GM19438 (cell line): ENCODE results near the gene MARS1.
"Not testable (repeated sequence)": the region's sequence is repeated elsewhere in the genome, so short reads cannot be mapped to it uniquely, and the experiment has no call there.

Source experiments
- ATAC-seq: cut with Tn5 transposase; IDR thresholded peaks from one replicate; pipeline ENCODE4 v1.9.1; 2021; ENCODE audit warnings: low read depth; ENCODE audit not compliant: unreplicated experiment

Gene MARS1

DNA sequence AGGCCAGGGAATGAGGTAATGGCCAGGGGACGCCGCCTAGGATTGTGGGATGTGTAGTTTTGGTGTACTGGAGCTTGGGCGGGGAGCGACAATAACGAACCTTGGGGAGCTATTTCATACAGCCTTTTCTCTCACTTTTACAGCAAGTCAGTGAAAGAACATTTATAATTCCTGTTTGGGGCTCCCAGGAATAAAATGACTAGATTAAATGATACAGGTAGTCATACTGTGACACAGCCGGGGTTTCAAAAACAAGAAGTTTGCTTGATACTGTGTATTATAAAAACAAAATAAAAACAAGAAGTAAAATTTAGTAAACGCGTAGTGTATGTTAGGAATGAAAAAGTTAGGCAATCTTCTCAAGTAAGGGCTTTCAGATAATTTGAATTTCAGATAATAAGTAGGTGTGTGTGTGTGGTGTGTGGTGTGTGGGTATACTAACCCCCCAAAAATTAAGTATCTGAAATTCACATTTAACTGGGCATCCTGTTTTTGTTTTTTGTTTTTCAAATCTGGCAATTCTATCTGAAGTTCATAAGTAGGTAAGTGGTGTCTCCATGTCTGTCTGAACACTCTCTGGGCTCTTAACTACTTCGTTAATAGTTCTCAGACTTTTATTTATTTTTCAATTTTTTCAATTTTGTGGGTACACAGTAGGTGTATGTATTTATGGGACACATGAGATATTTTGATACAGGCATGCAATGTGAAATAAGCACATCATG, 59.6 kb downstream of the MARS1 start:
- no peak for ATAC-seq

DNA sequence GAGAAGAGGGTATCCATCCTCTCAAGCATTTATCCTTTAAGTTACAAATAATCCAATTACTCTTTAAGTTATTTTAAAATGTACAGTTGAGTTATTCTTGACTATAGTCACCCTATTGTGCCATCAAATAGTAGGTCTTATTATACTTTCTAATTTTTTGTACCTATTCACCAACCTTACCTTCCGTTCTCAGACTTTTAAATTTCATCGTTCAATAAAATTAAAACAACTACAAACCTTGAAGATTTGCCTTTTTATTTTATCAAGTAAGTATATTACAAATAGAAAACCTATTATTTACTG, 60.1 kb downstream of the MARS1 start:
- no peak for ATAC-seq

DNA sequence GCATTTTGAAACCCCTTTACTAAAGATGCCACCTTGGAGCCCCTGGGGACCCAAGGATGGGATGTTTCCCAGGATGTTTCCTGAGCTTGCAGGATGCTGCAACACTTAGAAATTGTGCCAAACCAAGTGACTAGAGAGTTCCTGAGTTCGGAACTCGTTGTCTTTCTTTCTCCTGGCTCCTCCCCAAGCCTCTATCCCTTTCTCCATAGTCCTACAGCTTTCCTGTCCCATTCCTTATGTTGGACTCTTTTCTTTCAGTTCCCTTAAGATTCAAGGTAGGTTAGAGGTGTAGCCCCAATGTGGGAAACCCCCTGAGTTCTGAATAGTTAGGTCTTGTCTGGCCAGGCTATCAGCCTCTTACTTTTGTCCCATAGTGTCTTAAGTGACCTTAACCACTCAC, 60.6 kb downstream of the MARS1 start:
- no peak for ATAC-seq

DNA sequence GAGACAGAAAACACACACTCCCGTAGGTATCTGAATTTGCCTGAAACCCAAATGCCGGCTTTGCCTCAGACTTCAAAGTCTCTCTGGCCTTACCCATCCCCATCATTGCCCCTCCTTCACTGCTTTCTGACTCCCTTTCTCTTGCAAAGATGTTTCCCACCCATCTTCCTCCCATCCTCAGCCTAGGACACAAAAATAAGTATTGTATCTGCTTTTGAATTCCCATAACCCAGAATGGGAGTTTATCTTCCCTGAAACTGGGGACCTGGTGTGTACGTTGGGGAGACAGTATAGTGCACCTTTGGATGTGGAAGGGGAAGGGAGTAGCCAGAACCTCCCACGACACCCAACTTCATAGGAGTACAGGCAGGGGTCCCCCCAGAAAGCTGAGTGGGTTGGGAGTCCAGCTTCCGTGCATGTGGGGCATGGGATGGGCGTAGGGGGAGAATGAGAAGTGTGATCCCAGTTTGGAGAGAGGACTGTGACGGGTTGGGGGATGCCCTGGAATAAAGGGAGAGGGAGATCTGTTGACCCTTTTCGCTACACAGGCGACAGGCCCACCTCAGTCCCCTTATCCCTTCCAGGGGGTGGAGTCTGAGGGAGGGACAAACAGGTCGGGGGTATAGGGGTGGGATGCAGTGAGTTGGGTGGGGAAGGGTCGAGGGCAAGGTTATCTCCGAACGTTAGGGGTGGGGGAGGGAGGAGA, 61.5 kb downstream of the MARS1 start:
- ATAC-seq = no peak

DNA sequence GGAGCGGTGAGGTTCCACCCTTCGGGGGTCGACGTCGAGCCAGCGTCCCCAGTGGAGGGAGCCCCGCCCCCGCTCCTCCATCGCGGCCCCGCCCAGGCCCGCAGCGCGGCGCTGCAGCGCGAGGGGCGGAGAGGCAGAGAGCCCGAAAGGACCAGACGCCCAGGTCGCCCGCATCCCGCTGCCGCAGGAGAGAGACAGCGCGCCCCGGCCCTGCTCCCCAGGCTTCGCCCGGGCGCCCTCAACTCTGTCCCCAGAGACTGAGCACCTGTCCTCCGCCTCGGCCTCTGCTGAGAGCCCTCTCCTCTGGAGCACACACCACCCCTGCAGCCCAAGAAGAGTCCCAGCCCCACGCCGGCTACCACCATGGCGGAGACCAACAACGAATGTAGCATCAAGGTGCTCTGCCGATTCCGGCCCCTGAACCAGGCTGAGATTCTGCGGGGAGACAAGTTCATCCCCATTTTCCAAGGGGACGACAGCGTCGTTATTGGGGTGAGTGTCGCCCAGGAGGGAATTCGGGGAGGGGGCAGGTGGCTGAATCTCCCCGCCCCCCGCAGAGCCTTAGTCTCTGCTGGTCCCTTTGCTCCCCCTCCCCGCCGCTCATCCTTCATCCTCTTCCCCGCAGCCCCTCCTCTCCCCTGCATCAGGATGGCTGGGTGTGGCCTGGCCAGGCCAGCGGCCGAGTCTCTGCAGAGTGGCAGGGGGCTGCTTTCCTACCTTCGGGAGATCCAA, 62.2 kb downstream of the MARS1 start, which contains the start of gene KIF5A:
Gene KIF5A, plus strand, starts transcription at position 136 of the 732 bp plus-strand sequence. Its CDS starts 228 bp downstream, at position 364.
- no peak for ATAC-seq

DNA sequence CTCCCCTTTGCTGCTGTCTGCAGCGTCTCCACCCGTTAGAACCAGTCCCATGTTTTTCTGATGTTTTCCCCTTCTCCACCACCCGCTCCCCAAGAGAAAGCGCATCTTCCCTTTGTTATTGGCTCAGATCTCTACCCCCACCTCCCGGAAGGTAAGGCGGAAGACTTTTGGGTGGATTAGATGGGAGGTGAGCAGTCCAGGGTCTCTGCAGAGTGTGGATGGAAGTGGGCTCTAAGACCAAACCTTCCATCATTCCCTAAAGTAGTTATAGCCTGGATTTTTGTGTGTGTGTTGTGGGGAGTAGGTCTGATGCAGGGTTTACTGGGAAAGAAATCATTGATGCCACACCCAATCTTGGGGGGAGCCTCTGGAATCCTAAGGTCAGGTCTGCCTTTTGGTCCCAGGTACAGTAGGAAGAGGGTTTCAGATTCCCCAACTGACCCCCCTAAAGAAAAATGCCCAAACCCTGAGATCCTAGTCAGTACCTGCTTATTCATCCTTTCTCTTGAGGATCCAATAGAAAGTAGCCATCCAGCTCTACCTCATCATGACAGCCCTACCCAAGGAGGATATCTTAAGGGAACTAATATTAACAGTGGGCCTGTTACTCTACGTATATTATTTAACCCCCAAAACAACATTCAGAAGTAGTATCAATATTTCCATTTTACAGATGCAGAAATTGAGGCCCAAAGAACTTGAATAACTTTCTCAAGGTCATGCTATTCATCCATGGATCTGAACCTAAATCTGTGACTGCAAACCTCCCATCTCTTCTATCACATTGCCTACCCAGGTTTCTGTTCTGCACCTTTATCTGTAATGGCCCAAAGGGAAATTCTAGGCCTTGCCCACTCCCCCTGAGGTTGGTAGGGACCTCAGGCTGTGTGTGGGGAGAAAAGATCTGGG, 63.0 kb downstream of the MARS1 start:
- no peak for ATAC-seq

DNA sequence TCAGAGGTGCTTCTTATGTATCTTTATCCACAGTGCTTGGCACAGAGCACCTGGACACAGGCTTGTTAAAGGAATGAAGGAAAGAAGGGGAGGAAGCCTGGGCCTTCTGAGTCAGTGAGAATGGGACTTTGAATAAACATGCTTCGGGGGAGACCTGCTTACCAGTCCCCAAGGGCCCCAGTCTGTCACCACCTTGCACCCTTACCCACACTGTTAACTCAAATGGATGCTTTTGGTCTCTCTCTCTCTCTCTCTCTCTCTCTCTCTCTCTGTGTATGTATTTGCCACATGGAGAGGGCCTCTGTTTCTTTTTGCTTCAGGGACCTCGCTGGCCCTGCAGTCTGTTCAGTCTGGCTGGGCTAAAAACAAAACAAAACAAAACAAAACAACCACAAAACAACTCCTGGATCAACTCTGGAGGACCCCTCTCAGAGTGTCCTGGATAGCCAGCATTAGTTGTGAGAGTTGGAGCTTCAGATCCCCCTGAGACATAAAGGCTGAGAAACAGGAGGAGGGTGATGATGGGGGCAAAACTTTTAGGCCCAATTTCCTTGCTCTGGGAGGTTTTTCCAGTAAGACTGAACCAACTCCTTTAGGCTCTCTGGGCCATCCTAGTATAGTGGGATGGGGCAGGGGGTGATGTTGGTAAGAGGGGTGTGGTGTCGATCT, 63.9 kb downstream of the MARS1 start:
- ATAC-seq = no peak

DNA sequence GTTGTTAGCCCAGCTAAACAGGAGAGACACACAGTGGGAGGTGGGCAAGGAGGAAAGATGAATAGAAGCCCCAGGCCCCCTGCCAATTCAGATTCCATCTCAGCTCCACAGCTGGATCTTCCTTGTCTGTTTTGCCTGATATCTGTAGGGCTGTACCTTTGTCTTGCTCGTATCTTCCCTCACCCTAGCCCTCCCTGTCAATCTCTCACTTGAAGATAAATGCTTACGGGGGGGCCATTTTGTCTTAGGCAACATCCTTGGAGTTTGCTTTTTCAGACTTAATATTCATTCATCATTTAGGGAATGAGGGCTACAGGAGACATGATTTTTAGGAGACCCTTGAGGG, 64.4 kb downstream of the MARS1 start:
- no peak for ATAC-seq

DNA sequence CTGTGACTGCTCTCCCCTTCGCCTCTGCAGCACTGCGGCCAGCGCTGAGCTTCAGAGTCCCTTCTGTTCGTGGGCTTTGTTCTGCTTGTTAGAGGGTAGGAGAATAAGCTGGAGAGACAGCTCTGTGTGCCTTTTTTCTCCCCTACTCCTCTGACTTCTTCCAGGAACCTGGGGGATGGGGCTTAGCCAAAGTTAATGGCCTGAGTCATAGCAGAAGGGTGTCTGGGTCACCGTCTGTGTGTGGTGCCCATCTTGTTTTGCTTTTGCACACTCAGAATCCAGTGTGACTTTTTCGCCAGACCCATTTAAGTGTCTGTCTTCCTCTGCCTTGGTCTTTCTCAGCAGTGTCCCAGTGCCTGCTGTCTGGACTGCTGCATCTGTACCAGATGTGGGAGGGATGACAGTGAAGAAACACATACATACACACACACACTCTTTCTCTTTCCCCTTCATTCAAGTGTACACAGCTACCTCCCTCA, 65.0 kb downstream of the MARS1 start:
- no peak for ATAC-seq

DNA sequence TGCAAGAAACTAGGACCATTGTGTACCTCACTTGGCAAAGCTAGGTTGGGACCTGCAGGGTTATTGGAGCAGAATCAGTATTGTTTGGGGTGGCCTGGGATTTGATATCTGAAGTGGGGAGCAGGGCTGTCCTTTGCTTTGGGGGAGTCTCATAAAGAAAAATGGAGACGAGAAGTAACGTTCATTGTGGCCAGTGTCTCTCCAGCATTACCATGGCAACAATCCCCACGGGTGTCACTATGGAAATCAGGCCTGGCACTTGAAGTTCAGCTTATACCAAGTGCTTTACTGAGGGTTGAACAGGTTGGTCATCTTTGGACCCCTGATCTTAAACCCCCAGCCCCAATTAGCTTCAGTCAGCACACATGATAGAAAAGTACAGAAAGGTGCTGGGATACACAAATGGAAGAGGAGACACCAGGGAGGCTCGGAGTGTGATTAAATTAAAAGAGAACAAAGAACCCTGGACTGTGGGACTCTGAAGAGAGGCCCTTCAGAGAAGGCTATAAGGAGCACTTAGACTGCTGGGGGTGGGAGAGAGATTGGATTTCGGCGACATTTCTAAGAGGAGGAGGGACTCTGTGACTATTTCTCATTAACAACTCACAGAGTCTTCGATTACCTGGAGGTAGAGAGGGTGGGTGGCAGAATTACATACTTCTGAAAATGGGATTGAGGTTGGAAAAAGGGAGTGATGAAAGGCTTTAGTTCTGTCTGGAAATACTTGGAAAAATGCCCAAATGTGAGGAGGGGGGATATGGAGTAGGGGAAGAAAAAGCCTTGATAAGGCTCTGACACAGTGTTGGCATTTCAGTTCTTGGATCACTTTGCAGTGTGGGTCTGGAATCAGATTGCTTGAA, 65.7 kb downstream of the MARS1 start:
- no peak for ATAC-seq

DNA sequence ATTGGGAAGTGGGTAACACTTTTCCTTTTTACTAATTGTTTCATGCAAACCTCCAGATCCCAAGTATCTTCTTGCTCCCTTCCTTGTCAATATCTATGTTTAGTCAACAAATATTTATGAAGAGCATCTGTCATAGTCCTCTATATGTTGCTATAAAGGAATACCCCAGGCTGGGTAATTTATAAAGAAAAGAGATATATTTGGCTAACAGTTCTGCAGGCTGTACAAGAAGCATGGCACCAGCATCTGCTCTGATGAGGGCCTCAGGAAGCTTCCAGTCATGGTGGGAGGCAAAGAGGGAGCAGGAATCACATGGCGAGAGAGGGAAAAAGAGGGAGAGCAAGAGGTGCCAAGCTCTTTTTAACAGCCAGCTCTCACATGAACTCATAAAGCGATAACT, 66.6 kb downstream of the MARS1 start:
- no peak for ATAC-seq

DNA sequence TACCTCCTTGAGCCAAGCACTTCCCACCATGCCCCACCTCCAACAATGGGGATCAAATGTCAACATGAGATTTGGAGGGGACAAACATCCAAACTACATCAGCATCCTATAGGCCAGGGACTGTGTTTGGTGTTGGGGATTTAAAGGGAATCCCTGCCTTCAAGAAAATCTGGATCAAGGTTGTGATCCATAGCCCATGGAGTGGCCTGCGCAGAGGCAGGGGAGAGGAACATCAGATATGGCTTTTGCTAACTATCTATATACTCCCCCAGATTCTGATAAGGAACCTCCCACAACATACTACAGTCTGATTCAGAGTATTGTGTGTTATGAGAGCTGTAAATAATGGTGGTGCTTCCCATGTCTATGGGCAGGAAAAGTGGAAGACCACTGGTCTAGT, 67.0 kb downstream of the MARS1 start:
- ATAC-seq = no peak

DNA sequence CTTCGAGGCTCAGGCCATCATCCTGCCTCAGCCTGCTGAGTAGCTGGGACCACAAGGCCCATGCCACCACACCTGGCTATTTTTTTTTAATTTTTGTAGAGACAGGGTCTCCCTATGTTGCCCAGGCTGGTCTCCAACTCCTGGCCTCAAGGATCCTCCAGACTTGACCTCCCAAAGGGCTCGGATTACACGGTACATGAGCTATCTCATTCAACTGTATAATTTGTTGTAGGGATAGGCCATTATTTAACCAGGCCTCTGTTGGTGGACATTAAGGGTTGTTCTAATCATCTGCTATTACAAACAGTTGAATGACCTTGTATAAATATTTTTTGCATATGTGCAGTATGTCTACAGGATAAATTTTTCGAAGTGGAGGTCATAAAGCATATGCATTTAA, 71.0 kb downstream of the MARS1 start:
- no peak for ATAC-seq

DNA sequence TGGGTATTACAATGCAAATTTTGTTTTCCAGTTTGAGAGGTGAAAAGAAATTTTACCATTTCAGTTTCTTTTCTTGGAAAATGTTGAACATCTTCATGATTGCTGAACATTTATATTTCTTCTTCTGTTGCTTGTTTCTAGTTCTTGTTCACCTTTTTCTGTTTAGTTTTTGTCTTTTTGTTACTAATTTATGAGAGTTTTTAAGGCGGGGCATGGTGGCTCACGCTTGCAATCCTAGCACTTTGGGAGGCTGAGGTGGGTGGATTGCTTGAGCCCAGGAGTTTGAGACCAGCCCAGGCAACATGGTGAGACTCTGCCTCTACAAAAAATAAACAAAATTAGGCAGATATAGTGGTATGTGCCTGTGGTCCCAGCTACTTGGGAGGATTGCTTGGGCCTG, 72.6 kb downstream of the MARS1 start:
- ATAC-seq = no peak

DNA sequence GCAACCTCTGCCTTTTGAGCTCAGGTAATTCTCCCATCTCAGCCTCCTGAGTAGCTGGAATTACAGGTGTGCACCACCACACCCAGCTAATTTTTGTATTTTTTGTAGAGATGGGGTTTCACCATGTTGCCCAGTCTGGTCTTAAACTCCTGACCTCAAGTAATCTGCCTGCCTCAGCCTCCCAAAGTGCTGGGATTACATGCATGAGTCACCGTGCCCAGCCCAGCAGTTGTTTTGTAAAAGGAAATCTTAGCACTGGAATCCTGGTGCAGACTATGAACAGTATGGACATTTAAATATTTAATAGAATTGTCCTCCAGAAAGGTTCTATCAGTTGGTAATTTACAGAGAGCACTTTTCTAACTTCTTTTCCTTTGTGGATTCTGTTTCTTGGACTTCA, 73.2 kb downstream of the MARS1 start:
- ATAC-seq = not testable (repeated sequence)

DNA sequence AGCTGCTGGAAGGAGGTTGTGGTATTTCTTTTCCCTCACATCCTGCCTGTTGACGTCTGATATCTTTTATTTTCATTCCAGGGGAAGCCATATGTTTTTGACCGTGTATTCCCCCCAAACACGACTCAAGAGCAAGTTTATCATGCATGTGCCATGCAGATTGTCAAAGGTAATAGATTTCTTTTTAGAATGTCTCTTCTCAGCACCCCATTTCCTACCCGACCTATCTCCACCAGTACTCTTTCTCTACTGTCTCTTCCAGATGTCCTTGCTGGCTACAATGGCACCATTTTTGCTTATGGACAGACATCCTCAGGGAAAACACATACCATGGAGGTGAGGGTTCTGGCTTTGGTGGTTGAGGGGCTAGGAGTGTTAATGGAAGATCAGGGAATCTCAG, 75.5 kb downstream of the MARS1 start:
- ATAC-seq = no peak

DNA sequence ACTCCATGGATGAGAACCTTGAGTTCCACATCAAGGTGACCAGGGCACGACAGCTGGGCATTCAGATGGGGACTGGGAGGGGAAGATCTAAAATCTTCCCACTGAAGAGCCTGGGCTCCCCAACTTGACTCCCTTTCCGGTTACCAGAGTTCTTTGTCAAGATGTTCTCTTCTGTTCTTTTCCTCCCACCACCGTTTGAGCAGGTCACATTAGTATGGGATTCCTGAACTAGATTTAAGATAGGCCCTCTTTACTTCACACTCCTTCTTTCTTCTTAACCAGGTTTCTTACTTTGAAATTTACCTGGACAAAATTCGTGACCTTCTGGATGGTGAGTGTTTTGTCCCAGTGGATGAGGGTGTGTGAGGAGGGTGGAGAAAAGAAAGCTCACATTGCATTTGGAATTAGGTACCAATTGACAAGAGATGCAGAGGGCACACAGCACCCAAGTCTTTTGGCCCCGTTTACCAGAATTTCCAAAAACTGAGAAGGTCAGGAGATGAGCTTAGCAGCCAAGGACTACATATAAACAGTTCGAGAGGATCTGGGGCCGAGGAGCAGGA, 76.4 kb downstream of the MARS1 start:
- no peak for ATAC-seq
